ENCODE measurements around the gene RAB36. TPM values are rescaled to one million over a fixed set of nuclear protein-coding genes. Genes with fewer than 3 reads are reported as not detected.

RAB36 gene
- total and polyA plus RNA-seq, 4 donors = 4.4 to 27.5 (median 9.6) TPM

GRCh38 chr22:23102776-23103175 is 42.5 kb upstream of the RAB36 start:
- DNase-seq = peak in 1 of 3 donors; percentile 30
- Histone ChIP-seq H3K27me3 (ENCODE audit: control insufficient read depth in 3 of 3, insufficient read depth in 3 of 3, low read length in 2 of 3) (no peaks in the 10 kb centered on the region), H3K36me3 (ENCODE audit: control insufficient read depth in 4 of 4, insufficient read depth in 4 of 4, low read length in 4 of 4) (no peaks in the 10 kb centered on the region), H3K4me1 (ENCODE audit: control insufficient read depth in 5 of 5, insufficient read depth in 5 of 5, low read length in 5 of 5) (peaks cover 0 to 11% (median 5%) of the 10 kb centered on the region in 5 donors), H3K9ac (ENCODE audit: insufficient read depth in 1 of 2, low read length in 2 of 2) (no peak overlapping the region), H3K9me3 (ENCODE audit: control insufficient read depth in 4 of 4, insufficient read depth in 3 of 4, low read length in 3 of 4) (no peaks in the 10 kb centered on the region), H3K27ac (ENCODE audit: low read depth in 1 of 2, low read length in 1 of 2) (no peak overlapping the region), H3K4me3 (no peak overlapping the region)
- ATAC-seq (ENCODE audit: insufficient read depth, low FRiP score) = no peak
- 77 to 90% methylated on average over 3 of the region's 3 CpGs for WGBS, 2 donors
- TF ChIP-seq CTCF (IDR thresholded peaks at IDR 0.05; ENCODE audit: control extremely low read depth, extremely low read depth) = no peak

- Histone ChIP-seq H3K9me3 (ENCODE audit: control insufficient read depth in 4 of 4, insufficient read depth in 3 of 4, low read length in 3 of 4) (no peaks in the 10 kb centered on the region), H3K27me3 (ENCODE audit: control insufficient read depth in 3 of 3, insufficient read depth in 3 of 3, low read length in 2 of 3) (no peaks in the 10 kb centered on the region), H3K4me3 (no peak overlapping the region), H3K27ac (ENCODE audit: low read depth in 1 of 2, low read length in 1 of 2) (no peak overlapping the region), H3K9ac (ENCODE audit: insufficient read depth in 1 of 2, low read length in 2 of 2) (no peak overlapping the region), H3K4me1 (ENCODE audit: control insufficient read depth in 5 of 5, insufficient read depth in 5 of 5, low read length in 5 of 5) (peaks cover 0 to 8% (median 5%) of the 10 kb centered on the region in 5 donors), H3K36me3 (ENCODE audit: control insufficient read depth in 4 of 4, insufficient read depth in 4 of 4, low read length in 4 of 4) (no peaks in the 10 kb centered on the region)
- WGBS, 2 donors = 92 to 93% methylated on average over 13 of the region's 13 CpGs
- DNase-seq (no peak), ATAC-seq (ENCODE audit: insufficient read depth, low FRiP score) (no peak)
- TF ChIP-seq CTCF (IDR thresholded peaks at IDR 0.05; ENCODE audit: control extremely low read depth, extremely low read depth) = no peak
Observed at GRCh38 chr22:23103199-23103954, 41.9 kb upstream of the RAB36 start.

GRCh38 chr22:23104187-23104971 is 40.9 kb upstream of the RAB36 start:
- no peak overlapping the region for H3K9ac ChIP-seq (ENCODE audit: insufficient read depth in 1 of 2, low read length in 2 of 2)
- no peak overlapping the region for H3K4me3 ChIP-seq
- H3K9me3 ChIP-seq (ENCODE audit: control insufficient read depth in 4 of 4, insufficient read depth in 3 of 4, low read length in 3 of 4) = no peaks in the 10 kb centered on the region
- TF ChIP-seq CTCF (IDR thresholded peaks at IDR 0.05; ENCODE audit: control extremely low read depth, extremely low read depth) = no peak
- H3K36me3 ChIP-seq (ENCODE audit: control insufficient read depth in 4 of 4, insufficient read depth in 4 of 4, low read length in 4 of 4) = no peaks in the 10 kb centered on the region
- no peak for ATAC-seq (ENCODE audit: insufficient read depth, low FRiP score)
- no peak for DNase-seq
- 88% methylated on average over 12 of the region's 12 CpGs for WGBS, 2 donors
- H3K27me3 ChIP-seq (ENCODE audit: control insufficient read depth in 3 of 3, insufficient read depth in 3 of 3, low read length in 2 of 3) = no peaks in the 10 kb centered on the region
- peaks cover 0 to 5% (median 0%) of the 10 kb centered on the region in 5 donors for H3K4me1 ChIP-seq (ENCODE audit: control insufficient read depth in 5 of 5, insufficient read depth in 5 of 5, low read length in 5 of 5)
- no peak overlapping the region for H3K27ac ChIP-seq (ENCODE audit: low read depth in 1 of 2, low read length in 1 of 2)

Measured in lung (tissue), 12 donors.